ENCODE data around the gene FAM120B.

FAM120B gene

DNA sequence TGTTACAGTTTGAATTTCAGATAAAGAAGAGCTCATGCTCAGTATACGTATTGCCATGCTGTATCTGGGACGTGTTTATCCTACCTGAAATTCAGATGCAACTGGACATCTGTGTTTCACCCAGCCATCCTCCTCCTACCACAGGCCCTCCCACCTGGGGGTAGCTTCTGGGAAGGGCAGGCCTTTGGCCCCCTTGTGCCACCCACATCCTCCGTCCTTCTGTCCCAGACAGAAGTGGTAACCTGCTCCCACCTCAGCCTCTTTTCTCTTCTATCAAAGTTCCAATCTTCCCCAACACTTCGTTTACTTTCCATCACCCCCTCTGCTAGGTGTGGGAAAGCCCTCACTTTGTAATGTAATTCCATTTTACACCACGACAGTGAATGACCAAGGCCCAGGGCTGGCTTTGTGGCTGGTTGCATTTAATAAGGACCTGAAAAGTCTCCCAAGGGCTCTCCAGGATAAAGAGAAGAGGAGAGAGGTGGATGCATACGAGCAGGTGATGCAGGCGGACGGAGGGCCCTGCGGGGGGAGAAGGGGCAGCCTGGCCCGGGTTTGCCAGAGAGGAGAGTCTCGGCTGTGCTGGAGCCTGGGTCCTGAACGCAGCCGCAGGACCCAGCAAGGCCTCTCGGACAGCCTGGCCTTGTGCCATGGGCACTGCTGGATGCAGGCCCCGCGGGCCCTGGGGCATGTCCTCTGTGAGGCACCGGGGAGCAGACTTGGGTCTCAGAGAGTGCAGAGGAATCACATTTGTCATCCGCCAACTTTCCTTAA, 148.1 kb downstream of the FAM120B start:
- H3K4me3 ChIP-seq (ENCODE audit: low read depth, low read length), result no peak overlapping the region
- TF ChIP-seq, protein P1, sequence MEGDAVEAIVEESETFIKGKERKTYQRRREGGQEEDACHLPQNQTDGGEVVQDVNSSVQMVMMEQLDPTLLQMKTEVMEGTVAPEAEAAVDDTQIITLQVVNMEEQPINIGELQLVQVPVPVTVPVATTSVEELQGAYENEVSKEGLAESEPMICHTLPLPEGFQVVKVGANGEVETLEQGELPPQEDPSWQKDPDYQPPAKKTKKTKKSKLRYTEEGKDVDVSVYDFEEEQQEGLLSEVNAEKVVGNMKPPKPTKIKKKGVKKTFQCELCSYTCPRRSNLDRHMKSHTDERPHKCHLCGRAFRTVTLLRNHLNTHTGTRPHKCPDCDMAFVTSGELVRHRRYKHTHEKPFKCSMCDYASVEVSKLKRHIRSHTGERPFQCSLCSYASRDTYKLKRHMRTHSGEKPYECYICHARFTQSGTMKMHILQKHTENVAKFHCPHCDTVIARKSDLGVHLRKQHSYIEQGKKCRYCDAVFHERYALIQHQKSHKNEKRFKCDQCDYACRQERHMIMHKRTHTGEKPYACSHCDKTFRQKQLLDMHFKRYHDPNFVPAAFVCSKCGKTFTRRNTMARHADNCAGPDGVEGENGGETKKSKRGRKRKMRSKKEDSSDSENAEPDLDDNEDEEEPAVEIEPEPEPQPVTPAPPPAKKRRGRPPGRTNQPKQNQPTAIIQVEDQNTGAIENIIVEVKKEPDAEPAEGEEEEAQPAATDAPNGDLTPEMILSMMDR (IDR thresholded peaks at IDR 0.05; ENCODE audit: low read depth, low read length), result no peak
- no peaks in the 10 kb centered on the region for H3K36me3 ChIP-seq
- no peak for DNase-seq
- H3K27me3 ChIP-seq (ENCODE audit: insufficient read depth, low read depth, severe bottlenecking), result no peaks in the 10 kb centered on the region
- no peaks in the 10 kb centered on the region for H3K9me3 ChIP-seq (ENCODE audit: severe bottlenecking)
- H3K27ac ChIP-seq, result no peak overlapping the region

- H3K4me3 ChIP-seq (ENCODE audit: low read depth, low read length), result no peak overlapping the region
- H3K9me3 ChIP-seq (ENCODE audit: severe bottlenecking), result no peaks in the 10 kb centered on the region
- TF ChIP-seq, protein P1 (IDR thresholded peaks at IDR 0.05; ENCODE audit: low read depth, low read length), result no peak
- H3K36me3 ChIP-seq, result no peaks in the 10 kb centered on the region
- H3K27me3 ChIP-seq (ENCODE audit: insufficient read depth, low read depth, severe bottlenecking), result no peaks in the 10 kb centered on the region
- no peak overlapping the region for H3K27ac ChIP-seq
- no peak for DNase-seq
Measured at GRCh38 chr6:170455335-170455979, 148.9 kb downstream of the FAM120B start.

DNA sequence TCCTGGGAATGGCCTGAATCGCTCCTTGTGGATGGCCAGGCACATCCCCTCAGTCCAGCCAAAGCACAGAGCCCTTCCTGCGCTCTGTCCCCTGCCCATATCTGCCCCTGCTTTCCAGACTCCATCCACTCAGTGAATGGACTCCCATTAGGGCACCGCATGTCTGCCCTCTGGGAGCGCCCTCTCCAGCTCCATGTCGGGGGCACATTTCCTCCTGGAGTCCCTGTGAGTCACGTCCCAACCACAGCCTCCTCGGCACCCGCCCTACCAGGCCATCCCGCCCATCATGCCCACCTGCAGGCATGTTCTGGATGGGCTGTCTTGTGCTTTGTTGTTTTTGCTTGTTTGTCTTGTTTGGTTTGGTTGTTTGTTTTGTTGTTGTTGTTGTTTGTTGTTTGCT, 149.8 kb downstream of the FAM120B start:
- Histone ChIP-seq H3K4me3 (ENCODE audit: low read depth, low read length) (no peak overlapping the region), H3K27me3 (ENCODE audit: insufficient read depth, low read depth, severe bottlenecking) (no peaks in the 10 kb centered on the region), H3K9me3 (ENCODE audit: severe bottlenecking) (no peaks in the 10 kb centered on the region), H3K27ac (no peak overlapping the region), H3K36me3 (no peaks in the 10 kb centered on the region)
- TF ChIP-seq, protein P1 (IDR thresholded peaks at IDR 0.05; ENCODE audit: low read depth, low read length), result no peak
- no peak for DNase-seq

Data from WERI-Rb-1 (cell line).